ENCODE measurements around the gene RPS29.

Gene RPS29

DNA sequence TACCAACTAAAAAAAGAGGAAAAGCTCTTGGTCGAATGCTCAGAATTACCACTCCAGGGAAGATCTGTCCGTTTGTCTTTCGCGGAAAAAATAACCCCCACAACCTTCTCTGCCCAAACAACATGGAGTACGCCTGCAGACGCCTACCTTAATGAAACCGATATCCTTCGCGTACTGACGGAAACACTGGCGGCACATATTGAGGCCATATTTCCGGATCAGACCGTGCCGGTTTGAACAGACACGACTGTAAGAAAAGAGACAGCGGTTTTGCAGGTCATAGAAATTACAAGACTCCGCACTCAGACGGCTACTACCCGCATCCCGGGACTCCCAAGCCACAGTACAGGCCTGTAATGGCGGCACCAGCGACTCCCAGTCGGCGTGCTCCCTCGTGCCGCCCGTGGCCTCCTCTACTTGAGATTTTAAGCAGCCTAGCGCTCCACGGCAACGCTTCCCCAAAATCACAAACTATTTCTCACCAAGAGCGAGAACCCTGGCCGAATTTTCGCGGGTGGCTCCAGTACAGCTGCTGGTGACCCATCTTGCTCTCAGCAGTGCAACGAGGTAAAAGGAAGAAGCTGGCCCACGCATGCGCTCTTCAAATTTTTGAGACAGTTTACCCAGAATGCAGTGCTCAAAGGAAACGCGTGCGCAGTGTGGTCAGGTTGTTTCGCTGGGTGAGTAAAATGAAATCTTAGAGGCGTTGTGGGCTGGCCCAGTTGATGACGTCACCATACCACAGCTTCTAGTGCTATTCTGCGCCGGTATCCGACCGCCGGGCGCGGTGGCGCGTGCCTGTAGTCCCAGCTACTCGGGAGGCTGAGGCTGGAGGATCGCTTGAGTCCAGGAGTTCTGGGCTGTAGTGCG is at the start of gene RPS29:
RPS29 (minus strand) TSS at position 578 of the 870 bp plus-strand sequence; CDS start at position 544, 34 bp downstream.
- peak within 1 kb of the TSS; percentile 81 for H3K4me3 ChIP-seq (ENCODE audit: low read depth, low read length)
- DNase-seq (ENCODE audit: low read depth), result peak; percentile 100
- TF ChIP-seq, protein P1, sequence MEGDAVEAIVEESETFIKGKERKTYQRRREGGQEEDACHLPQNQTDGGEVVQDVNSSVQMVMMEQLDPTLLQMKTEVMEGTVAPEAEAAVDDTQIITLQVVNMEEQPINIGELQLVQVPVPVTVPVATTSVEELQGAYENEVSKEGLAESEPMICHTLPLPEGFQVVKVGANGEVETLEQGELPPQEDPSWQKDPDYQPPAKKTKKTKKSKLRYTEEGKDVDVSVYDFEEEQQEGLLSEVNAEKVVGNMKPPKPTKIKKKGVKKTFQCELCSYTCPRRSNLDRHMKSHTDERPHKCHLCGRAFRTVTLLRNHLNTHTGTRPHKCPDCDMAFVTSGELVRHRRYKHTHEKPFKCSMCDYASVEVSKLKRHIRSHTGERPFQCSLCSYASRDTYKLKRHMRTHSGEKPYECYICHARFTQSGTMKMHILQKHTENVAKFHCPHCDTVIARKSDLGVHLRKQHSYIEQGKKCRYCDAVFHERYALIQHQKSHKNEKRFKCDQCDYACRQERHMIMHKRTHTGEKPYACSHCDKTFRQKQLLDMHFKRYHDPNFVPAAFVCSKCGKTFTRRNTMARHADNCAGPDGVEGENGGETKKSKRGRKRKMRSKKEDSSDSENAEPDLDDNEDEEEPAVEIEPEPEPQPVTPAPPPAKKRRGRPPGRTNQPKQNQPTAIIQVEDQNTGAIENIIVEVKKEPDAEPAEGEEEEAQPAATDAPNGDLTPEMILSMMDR (IDR thresholded peaks at IDR 0.05; ENCODE audit: insufficient read depth, low read depth, low read length, missing control alignments), result no peak

DNA sequence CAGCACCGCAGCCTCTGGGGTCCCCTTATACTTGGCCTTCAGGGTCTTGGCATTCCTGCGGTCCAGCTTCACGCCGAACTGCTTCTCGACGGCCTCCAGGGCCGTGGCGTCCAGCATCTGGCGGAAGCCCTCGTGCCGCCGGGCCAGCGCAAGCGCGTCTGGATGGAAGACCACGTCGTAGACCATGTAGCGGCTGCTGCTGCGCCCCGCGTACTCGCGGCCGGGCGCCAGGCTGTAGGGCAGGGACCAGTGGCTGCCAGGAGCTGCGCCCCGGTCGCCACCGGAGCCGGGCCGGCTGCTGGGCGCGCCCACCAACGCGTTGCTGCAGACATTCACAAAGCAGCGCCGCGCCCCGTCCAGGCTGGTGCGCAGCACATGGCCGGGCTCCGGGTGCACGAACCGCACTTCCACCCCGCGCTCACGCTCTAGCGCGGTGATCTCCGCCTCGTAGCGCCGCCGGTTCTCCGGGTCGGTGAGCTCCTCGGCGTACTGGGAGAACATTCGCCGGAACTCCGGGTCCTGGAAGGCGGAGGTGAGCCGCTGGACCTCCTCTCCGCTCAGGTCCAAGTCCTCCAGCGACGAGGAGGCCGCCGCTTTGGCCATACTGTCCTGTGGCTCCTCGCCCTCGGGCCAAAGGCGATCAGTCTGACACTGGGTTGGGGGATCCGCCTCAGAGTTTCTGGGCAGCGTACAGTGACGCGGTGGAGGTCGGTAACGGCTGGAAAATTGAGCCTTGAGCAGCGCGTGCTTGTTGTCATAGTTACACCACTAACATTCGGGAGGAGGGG is 48.6 kb upstream of the RPS29 start, which contains the start of gene DNAAF2:
DNAAF2 (minus strand) TSS at position 698 of the 788 bp plus-strand sequence; CDS start at position 603, 95 bp downstream.
- TF ChIP-seq, protein P1 (IDR thresholded peaks at IDR 0.05; ENCODE audit: insufficient read depth, low read depth, low read length, missing control alignments), result no peak
- peak within 1 kb of the TSS; percentile 100 for H3K4me3 ChIP-seq (ENCODE audit: low read depth, low read length)
- DNase-seq (ENCODE audit: low read depth), result peak; percentile 69

DNA sequence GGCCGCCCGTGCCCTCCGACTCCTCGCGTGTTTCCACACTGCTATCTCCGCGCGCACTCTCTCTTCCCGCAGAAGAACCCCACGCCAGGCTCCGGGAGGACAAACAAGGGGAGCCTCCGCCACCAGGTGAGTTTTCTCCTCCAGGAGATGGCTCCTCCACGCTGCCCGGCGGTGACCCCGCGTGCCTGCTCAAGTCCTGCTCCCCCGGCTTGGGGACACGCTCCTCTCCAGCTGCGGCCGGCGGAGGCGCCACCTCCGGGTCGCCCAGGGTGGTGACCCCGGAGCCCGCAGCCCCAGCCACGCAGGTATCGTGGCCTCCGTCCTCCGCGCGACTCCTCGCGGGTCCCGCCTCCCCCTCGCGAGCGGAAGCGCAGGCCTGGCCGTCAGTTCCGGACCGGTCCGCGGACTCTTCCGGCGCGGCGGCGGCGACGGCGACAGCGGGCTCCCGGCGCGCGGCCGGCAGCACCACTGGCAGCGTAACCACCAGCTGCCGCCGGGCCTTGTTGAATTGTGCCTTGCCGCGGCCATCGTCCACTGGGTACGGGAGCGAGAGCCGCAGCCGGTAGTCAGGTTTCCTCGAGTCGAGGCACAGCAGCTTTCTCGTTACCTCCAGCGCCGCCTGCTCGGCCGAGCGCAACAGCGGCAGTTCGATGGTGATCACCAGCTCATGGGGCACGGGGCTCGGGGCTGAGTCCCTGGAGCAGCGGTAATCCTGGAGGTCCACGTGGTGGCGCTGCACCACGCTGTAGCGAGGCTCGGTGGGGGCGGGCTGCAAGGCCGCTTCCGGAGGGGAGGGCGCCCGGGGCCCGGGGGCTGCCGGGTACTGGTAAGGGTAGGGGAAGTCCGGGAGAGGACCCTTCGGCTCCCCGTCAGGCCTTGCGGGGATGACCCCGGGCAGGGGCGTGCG is 47.7 kb upstream of the RPS29 start:
- DNase-seq (ENCODE audit: low read depth), result peak; percentile 98
- TF ChIP-seq, protein P1 (IDR thresholded peaks at IDR 0.05; ENCODE audit: insufficient read depth, low read depth, low read length, missing control alignments), result peak; percentile 88
- peak overlapping the region; percentile 100 for H3K4me3 ChIP-seq (ENCODE audit: low read depth, low read length)

DNA sequence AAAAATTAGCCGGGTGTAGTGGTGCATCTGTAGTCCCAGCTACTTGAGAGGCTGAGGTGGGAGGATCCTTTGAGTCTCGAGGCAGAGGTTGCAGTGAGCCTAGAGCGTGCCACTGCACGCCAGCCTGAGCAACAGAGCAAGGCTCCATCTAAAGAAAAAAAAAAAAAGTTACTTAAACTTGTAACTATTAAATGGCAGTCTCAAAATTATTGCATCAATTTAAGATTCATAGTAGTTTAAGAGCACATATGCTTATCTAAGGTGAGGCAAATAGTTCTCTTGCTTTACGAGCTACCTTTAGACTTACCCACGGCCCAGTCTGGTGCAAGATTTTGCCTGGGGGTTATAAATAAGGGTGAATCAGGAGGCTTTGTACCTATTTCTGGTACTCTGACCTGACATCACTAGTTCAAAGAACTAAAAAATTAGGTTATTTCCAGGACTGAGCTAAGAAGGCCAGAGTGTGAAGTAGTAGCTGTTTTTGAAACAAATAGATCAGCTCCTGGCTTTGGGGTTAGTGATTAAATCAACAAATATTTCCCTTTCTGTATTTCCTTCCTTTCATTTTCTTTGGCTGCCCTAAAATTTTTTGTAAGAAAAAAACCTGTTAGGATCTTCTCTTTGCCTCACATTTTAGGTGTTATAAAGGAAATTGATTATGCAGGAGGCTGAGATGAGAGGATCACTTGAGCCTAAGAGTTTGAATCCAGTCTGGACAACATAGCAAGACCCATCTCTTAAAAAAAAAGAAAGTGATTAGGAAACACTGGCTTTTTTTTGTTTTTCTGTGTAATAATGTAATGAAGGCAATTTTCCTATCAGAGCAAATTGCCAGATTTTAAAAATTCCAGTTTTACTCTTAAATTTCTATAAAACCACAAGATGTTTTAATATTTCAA is 38.0 kb upstream of the RPS29 start:
- TF ChIP-seq, protein P1 (IDR thresholded peaks at IDR 0.05; ENCODE audit: insufficient read depth, low read depth, low read length, missing control alignments), result no peak
- peak overlapping the region; percentile 98 for H3K4me3 ChIP-seq (ENCODE audit: low read depth, low read length)
- DNase-seq (ENCODE audit: low read depth), result peak; percentile 66

DNA sequence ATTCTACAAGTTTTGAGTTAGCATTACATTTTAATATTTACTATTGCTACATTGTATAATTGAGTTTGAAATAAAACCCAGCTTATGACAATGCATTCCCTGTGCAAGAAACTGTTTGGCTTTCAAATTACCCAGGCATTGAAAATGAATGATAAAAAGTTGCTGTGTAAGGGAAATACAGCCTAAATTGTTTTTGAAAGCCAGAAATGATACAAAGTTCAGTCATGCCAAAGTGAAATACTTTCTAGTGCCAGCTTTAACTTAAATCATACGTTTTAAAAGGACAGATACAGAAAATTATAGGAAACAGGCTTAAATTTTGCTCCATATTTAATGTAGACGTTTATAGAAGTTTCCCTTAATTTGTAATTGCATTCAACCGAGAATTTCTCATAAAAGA is 37.2 kb upstream of the RPS29 start:
- H3K4me3 ChIP-seq (ENCODE audit: low read depth, low read length), result peak overlapping the region; percentile 98
- TF ChIP-seq, protein P1 (IDR thresholded peaks at IDR 0.05; ENCODE audit: insufficient read depth, low read depth, low read length, missing control alignments), result no peak

More for the DNA sequence above, 37.2 kb upstream of the RPS29 start:
- no peak for DNase-seq (ENCODE audit: low read depth)

All from GM12865 (cell line).